NOMO-1 treated with DMSO at 0.1 percent for 48 hours (cell line): ENCODE results near the gene ARHGEF18.
A peak's percentile ranks its signal among the peaks of the same experiment; 100 is the strongest.

Experiments
- DNase-seq: peaks from one replicate; lab custom pipeline; 2025; ENCODE audit not compliant: unreplicated experiment; lab: John Stamatoyannopoulos, UW

ARHGEF18 gene

GRCh38 chr19:7381073-7381390 is 32.3 kb downstream of the ARHGEF18 start:
- DNase-seq = no peak

GRCh38 chr19:7382694-7383093 is 34.0 kb downstream of the ARHGEF18 start:
- no peak for DNase-seq

GRCh38 chr19:7383284-7383683 is 34.5 kb downstream of the ARHGEF18 start:
- no peak for DNase-seq

GRCh38 chr19:7385062-7385461 is 36.3 kb downstream of the ARHGEF18 start:
- DNase-seq = no peak

GRCh38 chr19:7386308-7386707 is 37.6 kb downstream of the ARHGEF18 start:
- no peak for DNase-seq

GRCh38 chr19:7386769-7387168 is 38.0 kb downstream of the ARHGEF18 start:
- DNase-seq = no peak

- DNase-seq = no peak
Observed at GRCh38 chr19:7391218-7391670, 42.5 kb downstream of the ARHGEF18 start.

- DNase-seq = no peak
Observed at GRCh38 chr19:7393459-7393858, 44.7 kb downstream of the ARHGEF18 start.

GRCh38 chr19:7393939-7394730 is 45.4 kb downstream of the ARHGEF18 start:
- no peak for DNase-seq

- peak; percentile 49 for DNase-seq
Observed at GRCh38 chr19:7394731-7395359, 46.1 kb downstream of the ARHGEF18 start.

GRCh38 chr19:7395360-7396066 is 46.8 kb downstream of the ARHGEF18 start:
- DNase-seq = no peak

GRCh38 chr19:7397687-7398086 is 49.0 kb downstream of the ARHGEF18 start:
- no peak for DNase-seq
